Measurements from ENCODE around the gene TCF25.
A peak's percentile ranks its signal among the peaks of the same experiment; 100 is the strongest.
"Not testable (repeated sequence)": the region's sequence is repeated elsewhere in the genome, so short reads cannot be mapped to it uniquely, and the experiment has no call there.

Gene TCF25

DNA sequence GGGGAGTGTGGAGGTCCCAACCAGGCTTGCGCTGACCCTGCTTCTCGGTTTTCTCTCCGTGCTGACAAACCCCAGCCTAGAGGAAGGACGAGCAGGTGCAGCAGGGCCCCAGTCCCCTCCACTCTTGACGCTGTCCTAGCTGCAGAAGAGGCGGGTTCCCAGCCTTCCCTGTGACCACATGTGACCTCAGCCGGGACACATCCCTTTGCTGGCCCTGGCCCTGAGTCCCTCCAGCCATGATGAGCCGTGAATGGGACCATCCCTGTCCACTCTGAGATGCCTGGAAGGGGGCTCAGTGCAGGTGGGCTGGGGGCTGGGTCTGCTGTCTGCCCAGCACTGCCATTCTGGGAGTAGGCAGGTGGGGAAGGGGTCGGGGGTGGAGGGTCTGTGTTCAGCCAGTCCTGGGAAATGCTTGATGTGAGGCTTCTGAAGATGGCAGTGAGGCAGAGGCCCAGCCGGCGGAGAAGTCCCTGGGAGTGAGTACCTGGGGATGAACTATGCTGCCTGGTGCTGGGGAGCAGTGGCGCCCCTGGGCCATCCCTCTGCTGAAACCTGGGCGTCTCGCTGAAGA lies 47.8 kb downstream of the TCF25 start:
- no peak for DNase-seq (ENCODE audit: low spot score)

DNA sequence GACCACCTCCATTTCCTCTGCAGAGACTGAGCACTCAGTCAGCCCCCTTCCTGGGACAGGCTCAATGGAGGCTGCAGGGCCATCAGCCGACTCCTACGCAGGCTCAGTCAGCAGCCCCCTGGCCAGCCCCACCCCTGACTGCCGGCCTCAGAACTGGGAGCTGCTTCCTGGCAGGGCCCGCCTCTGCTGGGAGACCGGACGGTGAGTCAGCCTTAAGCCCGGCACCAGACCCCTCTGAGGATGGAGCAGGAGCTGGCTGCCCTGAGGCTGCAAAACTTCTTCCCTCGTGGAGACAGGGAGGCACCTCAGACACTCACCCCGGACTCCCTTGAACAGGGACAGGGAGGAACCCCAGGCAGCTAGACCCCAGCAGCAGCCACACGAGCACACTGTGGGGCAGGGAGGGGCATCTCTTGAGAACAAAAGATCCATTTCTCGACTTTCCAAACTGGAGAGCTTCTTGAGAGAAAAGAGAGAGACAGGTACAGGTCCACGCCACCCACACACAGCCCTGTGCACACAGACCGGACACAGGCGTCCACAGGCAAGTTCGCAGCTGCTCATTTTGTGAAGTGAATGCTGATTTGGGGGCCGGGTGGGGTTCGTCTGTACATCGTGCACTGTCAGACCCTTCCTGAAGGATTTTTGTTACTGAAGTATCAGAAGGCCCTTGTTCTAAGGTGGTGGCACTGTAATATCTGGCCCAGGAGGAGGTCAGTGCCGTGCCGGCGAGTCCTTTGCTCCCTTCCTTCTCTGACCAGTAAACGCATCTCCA lies 48.5 kb downstream of the TCF25 start:
- DNase-seq (ENCODE audit: low spot score): peak; percentile 96

GRCh38 chr16:89922477-89922883 lies 49.1 kb downstream of the TCF25 start:
- DNase-seq (ENCODE audit: low spot score): peak; percentile 91

DNA sequence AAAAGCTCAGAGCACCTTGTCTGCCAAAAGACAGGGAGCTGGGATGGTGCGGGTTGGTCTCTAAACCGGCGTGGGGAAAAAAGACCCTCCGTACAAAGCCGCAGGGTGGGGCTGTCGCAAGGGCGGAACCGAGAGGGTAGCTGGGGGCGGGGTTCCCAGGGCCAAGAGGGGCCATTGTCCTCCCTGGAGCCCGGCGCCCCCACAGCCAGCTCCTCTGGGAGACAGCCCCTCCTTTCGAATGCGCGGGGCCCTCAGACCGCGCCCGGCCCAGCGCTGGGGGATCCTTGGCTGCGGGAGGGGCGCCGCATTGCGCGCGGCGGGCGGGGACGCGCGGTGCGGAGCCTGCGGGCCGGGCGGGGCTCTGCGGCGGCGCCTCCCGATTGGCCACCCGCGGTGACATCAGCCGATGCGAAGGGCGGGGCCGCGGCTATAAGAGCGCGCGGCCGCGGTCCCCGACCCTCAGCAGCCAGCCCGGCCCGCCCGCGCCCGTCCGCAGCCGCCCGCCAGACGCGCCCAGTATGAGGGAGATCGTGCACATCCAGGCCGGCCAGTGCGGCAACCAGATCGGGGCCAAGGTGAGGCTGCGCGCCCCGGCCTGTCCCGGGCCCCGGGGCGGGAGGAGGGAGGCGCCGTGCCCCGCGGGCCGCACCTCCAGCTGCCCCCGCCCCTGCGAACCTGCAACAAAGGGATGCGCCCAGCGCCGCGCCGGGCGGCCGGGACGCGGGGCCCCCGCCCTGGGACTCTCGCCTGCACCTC lies 49.7 kb downstream of the TCF25 start, which contains the start of gene TUBB3:
Gene TUBB3 (plus strand): TSS at position 459 of the 756 bp plus-strand sequence. CDS start 60 bp downstream, at position 519.
- DNase-seq (ENCODE audit: low spot score): peak; percentile 99

DNA sequence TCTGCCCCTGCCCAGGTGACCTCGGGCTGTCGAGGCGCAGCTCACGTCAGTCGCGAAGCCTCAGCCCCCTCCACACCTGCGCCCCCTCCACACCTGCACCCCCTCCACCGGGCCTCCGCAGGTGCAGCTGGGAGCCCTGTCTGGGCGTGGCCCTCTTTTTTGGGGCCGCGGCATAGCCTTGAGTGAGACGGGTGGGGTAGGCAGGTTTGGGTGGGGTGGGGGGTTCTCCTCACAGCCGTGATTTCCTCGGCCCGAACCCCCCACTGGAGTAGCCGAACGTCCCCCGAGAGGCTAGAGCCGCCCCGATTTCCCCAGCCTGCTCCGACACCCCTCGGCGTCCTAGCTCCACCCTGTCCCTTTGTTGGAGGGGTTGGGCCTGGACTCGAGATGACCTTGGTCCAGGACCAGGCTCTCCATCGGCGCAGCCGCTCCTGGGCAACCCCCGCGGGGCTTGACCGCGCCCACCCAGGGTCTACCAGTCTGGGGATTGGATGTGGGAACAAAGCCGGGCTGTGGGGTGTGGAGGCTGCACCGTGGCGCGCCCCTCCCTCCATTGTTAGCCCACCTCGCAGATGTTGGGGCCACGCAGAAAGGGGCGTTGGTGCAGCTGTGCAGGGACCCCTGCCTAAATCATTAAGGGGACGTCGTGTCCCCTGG lies 50.4 kb downstream of the TCF25 start:
- no peak for DNase-seq (ENCODE audit: low spot score)

DNA sequence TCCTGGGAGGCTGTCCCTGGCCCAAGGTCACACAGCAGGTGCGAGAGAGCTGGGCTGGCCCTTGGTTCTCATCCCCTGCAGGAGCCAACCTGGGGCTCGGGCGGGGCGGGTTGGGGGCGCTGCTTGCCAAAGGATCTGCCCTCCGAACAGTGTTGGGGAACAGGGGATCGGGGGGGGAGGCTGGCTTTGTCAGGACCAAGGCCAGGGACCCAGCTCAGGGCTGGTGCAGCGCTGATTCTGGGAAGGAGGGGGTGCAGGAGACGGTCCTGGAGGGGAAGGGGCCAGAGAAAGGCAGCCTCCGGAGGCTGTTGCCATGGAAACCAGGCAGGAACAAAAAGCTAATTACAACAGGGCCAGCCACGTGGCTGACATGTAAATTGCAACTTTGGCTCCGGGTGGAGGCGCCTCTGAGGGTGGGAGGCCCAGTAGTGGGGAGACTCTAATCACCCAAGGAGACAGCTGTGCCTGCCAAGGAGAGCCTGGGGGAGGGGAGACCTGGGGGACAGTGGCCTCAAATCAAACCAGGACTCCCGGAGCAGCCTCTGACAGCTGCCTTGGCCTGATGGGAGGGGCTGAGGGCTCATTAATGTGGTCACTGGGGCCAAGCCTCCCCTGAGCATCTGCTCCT lies 51.0 kb downstream of the TCF25 start:
- DNase-seq (ENCODE audit: low spot score): peak; percentile 68

GRCh38 chr16:89924925-89925307 lies 51.5 kb downstream of the TCF25 start:
- DNase-seq (ENCODE audit: low spot score): no peak

DNA sequence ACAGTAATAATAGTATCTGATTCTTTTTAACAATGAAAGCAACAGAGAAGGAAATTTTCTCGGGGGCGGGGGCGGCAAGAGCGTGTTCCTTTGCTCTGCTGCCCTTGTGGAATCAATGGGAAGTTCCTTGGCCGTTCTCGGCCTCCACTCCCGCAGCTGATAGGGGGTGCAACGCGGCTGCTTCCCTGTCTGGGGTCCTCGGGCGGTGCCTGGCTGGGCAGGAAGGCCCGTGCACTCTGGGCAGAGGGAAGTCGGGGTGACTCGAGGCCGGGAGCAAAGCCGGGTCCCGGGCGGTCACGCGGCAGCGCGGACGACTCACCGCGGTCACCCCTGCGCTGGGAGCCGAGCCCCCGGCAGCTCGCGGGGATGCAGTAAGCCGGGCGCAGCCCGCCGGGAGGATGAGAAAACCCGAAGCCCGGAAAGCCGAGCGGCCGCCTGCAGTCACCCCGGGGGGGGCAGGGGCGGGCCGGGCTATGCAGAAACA lies 52.2 kb downstream of the TCF25 start:
- DNase-seq (ENCODE audit: low spot score): no peak

- no peak for DNase-seq (ENCODE audit: low spot score)
Observed at GRCh38 chr16:89931305-89931896, 58.0 kb downstream of the TCF25 start.

DNA sequence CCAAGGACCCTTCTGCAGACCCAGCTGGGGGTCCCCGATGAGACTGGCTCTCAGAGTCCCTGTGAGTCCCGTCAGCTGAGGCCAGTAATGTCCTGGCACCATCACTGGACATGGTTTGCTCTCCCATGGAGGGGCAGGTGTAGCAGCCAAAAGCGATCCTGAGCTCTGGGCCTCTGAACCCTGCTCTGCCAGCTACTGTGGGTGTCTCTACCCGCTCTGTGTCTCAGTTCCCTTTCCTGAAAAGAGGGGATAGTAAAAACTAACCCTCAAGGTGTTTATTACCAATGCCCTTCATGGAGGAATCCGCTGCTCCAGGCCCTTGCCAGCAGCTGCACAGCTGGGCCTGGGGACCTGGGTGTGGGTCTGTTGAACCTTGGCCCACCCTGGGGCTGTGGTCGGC lies 58.6 kb downstream of the TCF25 start:
- DNase-seq (ENCODE audit: low spot score): no peak

- DNase-seq (ENCODE audit: low spot score): not testable (repeated sequence)
Observed at GRCh38 chr16:89934019-89934418, 60.6 kb downstream of the TCF25 start.

DNA sequence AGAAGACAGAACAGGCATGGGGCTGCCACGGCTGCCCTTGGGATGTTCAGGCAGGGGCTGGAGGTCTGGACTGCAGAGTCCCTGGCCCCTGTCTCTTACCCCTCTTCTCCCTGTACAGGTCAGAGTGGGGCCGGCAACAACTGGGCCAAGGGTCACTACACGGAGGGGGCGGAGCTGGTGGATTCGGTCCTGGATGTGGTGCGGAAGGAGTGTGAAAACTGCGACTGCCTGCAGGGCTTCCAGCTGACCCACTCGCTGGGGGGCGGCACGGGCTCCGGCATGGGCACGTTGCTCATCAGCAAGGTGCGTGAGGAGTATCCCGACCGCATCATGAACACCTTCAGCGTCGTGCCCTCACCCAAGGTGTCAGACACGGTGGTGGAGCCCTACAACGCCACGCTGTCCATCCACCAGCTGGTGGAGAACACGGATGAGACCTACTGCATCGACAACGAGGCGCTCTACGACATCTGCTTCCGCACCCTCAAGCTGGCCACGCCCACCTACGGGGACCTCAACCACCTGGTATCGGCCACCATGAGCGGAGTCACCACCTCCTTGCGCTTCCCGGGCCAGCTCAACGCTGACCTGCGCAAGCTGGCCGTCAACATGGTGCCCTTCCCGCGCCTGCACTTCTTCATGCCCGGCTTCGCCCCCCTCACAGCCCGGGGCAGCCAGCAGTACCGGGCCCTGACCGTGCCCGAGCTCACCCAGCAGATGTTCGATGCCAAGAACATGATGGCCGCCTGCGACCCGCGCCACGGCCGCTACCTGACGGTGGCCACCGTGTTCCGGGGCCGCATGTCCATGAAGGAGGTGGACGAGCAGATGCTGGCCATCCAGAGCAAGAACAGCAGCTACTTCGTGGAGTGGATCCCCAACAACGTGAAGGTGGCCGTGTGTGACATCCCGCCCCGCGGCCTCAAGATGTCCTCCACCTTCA lies 61.5 kb downstream of the TCF25 start:
- no peak for DNase-seq (ENCODE audit: low spot score)

GRCh38 chr16:89935620-89936019 lies 62.2 kb downstream of the TCF25 start:
- not testable (repeated sequence) for DNase-seq (ENCODE audit: low spot score)

DNA sequence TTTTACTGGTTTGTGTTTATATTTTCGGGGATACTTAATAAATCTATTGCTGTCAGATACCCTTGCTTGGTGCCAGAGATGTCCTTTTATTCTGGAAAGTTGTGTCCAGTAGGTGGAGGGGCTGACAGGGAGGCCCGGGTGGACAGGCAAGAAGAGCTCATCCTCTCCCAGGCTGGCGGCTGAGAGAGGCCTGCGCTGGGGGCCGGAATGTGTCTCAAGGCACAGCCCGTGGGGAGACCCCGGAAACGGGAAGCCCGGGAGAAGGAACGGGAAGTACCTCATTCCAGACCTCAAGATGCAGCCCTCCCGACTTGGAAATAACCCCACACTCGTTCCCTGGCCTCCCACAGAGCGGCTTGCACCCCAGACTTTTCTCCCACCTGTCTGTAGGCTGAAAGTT lies 62.6 kb downstream of the TCF25 start:
- DNase-seq (ENCODE audit: low spot score): no peak

- DNase-seq (ENCODE audit: low spot score): no peak
Observed at GRCh38 chr16:89936508-89936907, 63.1 kb downstream of the TCF25 start.

- no peak for DNase-seq (ENCODE audit: low spot score)
Observed at GRCh38 chr16:89936981-89937380, 63.6 kb downstream of the TCF25 start.

- no peak for DNase-seq (ENCODE audit: low spot score)
Observed at GRCh38 chr16:89938175-89938885, 64.9 kb downstream of the TCF25 start.

DNA sequence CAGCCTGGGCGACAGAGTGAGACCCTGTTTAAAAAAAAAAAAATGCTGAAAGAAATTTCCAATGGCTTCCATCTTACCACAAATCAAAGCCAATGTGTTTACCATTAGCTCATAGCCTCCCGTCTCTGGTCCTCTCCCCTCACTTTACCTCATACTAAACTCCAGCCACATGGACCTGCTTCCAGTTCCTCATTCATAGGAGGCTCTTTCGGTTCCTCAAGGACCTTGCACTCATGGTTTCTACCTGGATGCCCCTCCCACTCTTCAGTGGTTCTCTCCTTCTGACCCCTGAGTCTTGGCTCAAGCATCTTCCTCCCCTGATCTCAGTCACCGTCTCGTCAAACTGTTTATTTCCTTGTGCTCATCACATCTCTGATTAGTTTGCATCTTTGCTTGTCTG lies 71.4 kb downstream of the TCF25 start:
- DNase-seq (ENCODE audit: low spot score): no peak

- DNase-seq (ENCODE audit: low spot score): no peak
Observed at GRCh38 chr16:89945654-89946053, 72.3 kb downstream of the TCF25 start.

DNA sequence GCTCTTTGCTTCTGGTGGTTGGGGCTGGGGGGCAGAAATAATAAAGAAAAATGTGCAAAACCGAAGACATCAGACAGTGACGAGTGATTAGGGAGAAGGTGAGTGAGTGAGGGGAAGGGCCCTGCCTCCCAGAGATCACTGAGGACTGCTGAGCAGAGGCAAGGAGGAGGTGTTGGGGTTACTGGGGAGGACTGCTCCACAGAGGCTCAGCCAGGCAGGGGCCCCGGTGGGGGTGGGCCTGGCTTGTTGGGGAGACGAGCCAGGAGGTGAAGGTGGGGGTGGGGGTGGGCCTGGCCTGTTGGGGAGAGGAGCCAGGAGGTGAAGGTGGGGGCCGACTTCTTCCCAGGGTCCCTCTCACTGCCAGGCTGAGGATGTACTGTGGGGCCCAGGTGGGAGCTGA lies 73.1 kb downstream of the TCF25 start:
- no peak for DNase-seq (ENCODE audit: low spot score)
